ENCODE data around the gene FBXO15. TPM values are rescaled to one million over a fixed set of nuclear protein-coding genes. Genes with fewer than 3 reads are reported as not detected.

The FBXO15 gene
- total and polyA plus RNA-seq, 3 donors from 2014 or later = 20.8 to 46.0 (median 39.1) TPM

DNA sequence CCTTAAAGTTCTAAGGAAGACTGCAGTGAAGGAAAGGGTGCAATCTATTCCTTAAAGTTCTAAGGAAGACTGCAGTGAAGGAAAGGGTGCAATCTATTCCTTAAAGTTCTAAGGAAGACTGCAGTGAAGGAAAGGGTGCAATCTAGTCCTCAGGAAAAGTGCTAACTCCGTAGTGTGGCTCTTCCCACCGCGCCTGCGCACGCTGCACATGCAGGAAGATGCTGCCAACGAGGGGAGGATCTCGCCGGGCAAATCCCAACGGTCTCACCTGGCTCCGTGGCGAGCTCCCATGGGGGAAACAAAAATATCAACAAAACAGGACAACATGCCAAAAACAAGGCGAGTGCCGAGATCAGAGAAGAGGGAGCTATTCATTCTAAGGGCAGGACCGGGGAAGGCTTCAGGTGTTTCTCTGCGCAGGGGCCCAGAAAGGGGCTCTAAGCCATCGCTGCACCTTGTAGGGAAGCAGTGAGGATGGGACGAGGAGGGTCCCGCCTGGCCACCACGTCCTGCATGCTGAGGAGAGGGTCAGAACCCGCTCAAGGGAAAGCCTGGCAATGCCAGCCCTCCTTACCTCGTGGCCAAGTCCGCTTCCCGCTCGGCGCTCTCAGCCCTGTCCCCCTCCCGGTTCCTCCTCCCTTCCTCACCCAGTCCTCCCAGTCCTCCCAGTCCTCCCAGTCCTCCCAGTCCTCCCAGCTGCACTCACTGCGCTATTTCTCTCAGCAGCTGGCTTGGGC is 25.2 kb upstream of the FBXO15 start:
- intact Hi-C loops (cut with DNase I; ENCODE audit: low total_unique reads) = no loop called here
- no peak for TF ChIP-seq POLR2A (IDR thresholded peaks at IDR 0.05)
- TF ChIP-seq, protein P1, sequence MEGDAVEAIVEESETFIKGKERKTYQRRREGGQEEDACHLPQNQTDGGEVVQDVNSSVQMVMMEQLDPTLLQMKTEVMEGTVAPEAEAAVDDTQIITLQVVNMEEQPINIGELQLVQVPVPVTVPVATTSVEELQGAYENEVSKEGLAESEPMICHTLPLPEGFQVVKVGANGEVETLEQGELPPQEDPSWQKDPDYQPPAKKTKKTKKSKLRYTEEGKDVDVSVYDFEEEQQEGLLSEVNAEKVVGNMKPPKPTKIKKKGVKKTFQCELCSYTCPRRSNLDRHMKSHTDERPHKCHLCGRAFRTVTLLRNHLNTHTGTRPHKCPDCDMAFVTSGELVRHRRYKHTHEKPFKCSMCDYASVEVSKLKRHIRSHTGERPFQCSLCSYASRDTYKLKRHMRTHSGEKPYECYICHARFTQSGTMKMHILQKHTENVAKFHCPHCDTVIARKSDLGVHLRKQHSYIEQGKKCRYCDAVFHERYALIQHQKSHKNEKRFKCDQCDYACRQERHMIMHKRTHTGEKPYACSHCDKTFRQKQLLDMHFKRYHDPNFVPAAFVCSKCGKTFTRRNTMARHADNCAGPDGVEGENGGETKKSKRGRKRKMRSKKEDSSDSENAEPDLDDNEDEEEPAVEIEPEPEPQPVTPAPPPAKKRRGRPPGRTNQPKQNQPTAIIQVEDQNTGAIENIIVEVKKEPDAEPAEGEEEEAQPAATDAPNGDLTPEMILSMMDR (IDR thresholded peaks at IDR 0.05) = no peak
- WGBS, 2 donors = 61 to 74% methylated on average over 27 of the region's 27 CpGs
- H3K27ac ChIP-seq = no peak overlapping the region
- H3K9me3 ChIP-seq = no peaks in the 10 kb centered on the region
- DNase-seq = no peak
- no peaks in the 10 kb centered on the region for H3K36me3 ChIP-seq (ENCODE audit: low read depth, missing control alignments)
- no peaks in the 10 kb centered on the region for H3K27me3 ChIP-seq
- H3K4me3 ChIP-seq = peak overlapping the region; percentile 29 to 34
- no peaks in the 10 kb centered on the region for H3K4me1 ChIP-seq

DNA sequence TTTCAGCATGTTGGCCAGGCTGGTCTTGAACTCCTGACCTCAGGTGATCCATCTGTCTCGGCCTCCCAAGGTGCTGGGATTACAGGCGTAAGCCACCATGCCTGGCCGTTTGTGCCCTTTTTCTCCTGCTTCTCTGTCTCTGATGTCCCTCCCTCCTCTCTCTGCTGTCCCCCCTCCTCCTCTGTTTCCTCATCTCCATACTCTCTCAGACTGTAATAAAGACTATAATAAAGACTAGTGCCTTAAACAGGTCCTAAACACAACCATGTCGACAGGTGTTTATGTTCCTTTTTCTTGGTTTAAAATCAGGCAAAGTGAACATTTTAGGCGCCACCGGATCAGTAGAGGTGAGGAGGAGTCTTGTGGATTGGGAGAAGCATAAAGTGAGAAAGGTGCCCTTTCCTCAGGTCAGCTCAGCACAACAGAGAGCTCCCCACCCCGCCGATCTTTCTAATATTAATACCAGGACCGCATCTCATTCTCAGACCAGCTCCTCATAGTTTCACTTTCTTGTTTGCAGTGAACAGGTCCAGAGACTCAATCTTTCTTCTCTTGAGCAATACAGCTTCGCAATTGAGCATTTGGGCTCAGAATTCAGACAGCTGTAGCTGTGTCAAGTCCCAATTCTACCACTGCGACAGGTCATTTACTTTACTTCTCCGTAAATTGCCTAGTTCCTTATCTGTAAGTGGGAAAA is 24.4 kb upstream of the FBXO15 start:
- Histone ChIP-seq H3K27ac (no peak overlapping the region), H3K36me3 (ENCODE audit: low read depth, missing control alignments) (no peaks in the 10 kb centered on the region), H3K27me3 (no peaks in the 10 kb centered on the region), H3K9me3 (no peaks in the 10 kb centered on the region), H3K4me1 (no peaks in the 10 kb centered on the region), H3K4me3 (no peak overlapping the region)
- no peak for DNase-seq
- intact Hi-C loops (cut with DNase I; ENCODE audit: low total_unique reads) = no loop called here
- TF ChIP-seq, protein P1 (IDR thresholded peaks at IDR 0.05) = no peak
- TF ChIP-seq POLR2A (IDR thresholded peaks at IDR 0.05) = no peak
- 48 to 64% methylated on average over 12 of the region's 12 CpGs for WGBS, 2 donors

DNA sequence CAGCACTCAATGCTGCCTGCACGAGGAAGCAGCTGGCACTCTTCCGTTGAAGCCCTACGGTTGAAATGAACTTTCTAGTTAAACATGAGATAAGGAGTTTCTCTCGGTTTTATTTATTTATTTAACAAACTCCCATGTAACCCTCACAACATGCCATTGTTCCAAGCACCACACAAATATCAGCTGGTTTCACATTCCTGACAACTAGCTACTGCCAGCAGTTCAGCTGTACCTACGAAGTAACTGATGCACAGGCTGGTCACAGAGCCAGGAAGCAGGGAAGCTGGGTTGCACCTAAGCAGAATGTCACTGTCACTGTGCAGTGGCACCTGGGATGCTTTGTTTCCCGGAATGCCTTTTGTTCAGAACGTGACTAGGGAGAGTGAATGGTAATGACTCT is 18.8 kb upstream of the FBXO15 start:
- no peak for TF ChIP-seq POLR2A (IDR thresholded peaks at IDR 0.05)
- TF ChIP-seq, protein P1 (IDR thresholded peaks at IDR 0.05) = no peak
- Histone ChIP-seq H3K9me3 (no peaks in the 10 kb centered on the region), H3K36me3 (ENCODE audit: low read depth, missing control alignments) (no peaks in the 10 kb centered on the region), H3K27me3 (no peaks in the 10 kb centered on the region), H3K27ac (no peak overlapping the region), H3K4me3 (no peak overlapping the region), H3K4me1 (no peaks in the 10 kb centered on the region)
- no peak for DNase-seq
- intact Hi-C loops (cut with DNase I; ENCODE audit: low total_unique reads) = no loop called here
- 53 to 74% methylated on average over 7 of the region's 7 CpGs for WGBS, 2 donors

DNA sequence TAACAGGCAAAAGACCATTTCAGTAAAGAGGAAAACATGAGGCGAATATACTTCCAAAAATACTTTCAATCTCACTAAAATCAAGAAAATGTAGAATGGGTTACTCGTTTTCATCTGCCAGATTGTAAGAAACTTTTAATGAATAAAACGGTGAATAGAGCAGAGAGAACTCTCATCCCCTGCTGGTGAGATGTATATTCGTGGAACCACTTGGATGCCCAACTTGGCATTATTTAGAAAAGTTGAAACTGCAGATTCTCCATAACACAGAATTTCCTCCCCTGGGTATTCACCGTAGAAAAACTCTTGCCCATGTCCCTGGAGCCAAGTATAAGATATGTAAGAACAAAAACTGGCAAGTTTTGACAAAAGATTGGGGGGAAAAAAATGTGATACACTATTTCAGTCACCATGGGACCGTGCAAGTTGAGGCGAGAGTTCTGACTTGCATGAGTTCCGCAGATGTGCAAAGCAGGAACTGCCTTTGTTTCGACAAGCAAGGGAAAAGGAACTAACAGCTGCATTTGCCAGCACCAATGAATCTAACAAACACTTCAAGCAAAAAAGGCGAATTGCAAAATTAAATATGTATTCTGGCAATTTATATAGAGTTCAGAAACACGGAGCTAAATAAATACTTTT is 15.5 kb upstream of the FBXO15 start:
- H3K36me3 ChIP-seq (ENCODE audit: low read depth, missing control alignments) = no peaks in the 10 kb centered on the region
- H3K27ac ChIP-seq = no peak overlapping the region
- 82 to 85% methylated on average over 11 of the region's 11 CpGs for WGBS, 2 donors
- no peak for DNase-seq
- H3K9me3 ChIP-seq = no peaks in the 10 kb centered on the region
- H3K4me1 ChIP-seq = no peaks in the 10 kb centered on the region
- intact Hi-C loops (cut with DNase I; ENCODE audit: low total_unique reads) = no loop called here
- no peaks in the 10 kb centered on the region for H3K27me3 ChIP-seq
- TF ChIP-seq, protein P1 (IDR thresholded peaks at IDR 0.05) = no peak
- TF ChIP-seq POLR2A (IDR thresholded peaks at IDR 0.05) = no peak
- no peak overlapping the region for H3K4me3 ChIP-seq
